WI38 (cell line): ENCODE results near the gene CATSPER3.

Experiments
- H3K4me3 ChIP-seq: 2 replicates; pipeline ENCODE4 v1.5.1; 2011; ENCODE audit warnings: low read depth, mild to moderate bottlenecking, control low read depth, low read length
- TF ChIP-seq, protein P1 (sequence below): IDR thresholded peaks from 2 replicates; pipeline ENCODE4 v1.5.1; 2012; ENCODE audit warnings: low read depth, mild to moderate bottlenecking, control low read depth, low read length

The CATSPER3 gene

DNA sequence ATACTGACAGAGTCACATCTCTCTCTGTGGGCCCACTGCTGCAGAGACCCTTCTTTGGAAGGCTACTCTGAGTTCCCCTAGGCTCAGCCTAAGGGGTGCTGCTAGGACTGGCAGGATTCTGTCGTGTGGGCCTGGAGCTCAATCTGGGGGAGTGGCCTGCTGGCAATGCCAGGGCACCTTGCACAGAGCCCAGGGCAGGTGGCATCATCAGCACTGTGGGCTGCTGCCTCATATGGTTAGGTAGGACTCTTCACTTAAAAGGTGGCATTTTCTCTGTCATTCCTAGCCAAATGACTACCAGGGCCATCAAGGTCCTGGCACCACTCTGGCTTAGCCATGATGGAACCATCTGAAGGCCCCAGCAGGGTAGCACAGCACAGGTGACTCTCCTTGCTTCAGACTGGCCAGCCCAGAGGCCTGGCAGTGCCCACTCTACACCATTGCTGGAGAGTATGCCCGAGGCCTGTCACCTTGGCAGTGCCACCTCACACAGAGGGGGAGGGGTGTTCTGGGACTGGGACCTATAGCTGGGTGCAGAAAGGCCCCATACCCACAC lies 44.4 kb downstream of the CATSPER3 start:
- H3K4me3 ChIP-seq, result no peak overlapping the region
- TF ChIP-seq, protein P1, sequence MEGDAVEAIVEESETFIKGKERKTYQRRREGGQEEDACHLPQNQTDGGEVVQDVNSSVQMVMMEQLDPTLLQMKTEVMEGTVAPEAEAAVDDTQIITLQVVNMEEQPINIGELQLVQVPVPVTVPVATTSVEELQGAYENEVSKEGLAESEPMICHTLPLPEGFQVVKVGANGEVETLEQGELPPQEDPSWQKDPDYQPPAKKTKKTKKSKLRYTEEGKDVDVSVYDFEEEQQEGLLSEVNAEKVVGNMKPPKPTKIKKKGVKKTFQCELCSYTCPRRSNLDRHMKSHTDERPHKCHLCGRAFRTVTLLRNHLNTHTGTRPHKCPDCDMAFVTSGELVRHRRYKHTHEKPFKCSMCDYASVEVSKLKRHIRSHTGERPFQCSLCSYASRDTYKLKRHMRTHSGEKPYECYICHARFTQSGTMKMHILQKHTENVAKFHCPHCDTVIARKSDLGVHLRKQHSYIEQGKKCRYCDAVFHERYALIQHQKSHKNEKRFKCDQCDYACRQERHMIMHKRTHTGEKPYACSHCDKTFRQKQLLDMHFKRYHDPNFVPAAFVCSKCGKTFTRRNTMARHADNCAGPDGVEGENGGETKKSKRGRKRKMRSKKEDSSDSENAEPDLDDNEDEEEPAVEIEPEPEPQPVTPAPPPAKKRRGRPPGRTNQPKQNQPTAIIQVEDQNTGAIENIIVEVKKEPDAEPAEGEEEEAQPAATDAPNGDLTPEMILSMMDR, result no peak

DNA sequence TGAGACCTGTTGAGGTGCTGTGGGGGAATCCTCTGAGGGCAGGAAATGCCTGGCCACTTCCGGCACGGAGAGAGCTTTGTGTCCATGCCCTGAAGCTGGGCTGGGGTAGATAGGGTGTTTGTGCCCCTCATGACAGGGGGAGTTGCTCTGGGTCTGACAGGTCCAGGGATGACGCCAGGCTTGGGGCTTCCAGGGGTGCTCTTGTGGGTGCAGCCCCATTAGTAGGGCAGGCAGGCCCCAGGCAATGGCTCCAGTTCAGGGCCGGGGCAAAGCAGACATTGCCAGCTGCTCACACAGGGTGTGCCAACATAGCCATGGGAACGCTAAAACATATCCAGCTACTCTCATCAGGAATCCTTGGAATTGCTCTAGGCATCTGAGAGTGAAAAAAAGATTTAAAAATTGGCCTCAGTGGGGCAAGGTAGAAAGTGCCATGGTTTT lies 45.3 kb downstream of the CATSPER3 start:
- TF ChIP-seq, protein P1, result no peak

DNA sequence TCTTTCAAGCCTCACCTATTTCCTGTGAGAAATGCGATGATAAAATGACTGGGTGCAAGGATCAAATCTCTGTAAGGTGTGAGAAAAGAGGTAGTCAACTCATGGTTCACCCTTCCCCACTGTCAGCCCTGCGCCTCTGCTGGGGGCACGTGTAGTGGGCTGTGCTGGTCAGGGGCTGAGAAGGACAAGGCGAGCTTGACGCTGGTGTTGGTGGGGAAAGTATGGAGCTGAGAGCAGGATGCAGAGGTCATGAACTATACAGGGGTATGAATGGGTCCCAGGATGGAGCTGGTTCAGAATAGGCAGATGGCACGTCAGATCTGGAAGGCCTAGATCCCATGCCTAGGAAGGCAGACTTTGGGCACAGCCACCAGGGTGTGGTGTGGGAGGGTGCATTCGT lies 45.7 kb downstream of the CATSPER3 start:
- TF ChIP-seq, protein P1, result no peak
- H3K4me3 ChIP-seq, result no peak overlapping the region

More for the DNA sequence above, 45.3 kb downstream of the CATSPER3 start:
- H3K4me3 ChIP-seq, result no peak overlapping the region

DNA sequence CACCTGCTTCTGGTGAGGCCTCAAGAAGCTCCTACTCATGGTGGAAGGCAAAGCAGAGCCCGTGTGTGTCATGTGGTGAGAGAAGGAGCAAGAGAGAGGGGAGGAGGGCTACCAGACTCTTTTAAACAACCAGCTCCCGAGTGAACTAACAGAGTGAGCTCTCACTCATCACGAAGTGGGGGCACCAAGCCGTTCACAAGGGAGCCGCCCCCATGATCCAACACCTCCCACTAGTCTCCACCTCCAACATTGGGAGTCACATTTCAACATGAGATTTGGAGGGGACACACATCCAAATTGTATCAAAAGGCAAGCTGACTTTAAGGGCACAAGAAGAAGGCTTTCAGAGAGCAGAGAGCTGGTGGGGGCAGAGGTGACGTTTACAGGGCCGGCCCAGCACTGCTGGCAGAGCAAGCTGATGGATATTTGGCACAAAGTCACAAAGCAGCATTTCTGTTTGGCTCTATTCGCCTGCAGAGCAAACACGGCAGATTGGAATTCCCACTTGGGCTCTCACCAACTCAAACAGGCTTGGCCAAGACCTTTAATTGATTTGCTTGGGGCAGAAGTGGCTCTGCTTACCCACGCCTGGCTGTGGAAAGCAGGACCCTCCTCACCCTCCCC lies 46.4 kb downstream of the CATSPER3 start:
- TF ChIP-seq, protein P1, result no peak
- H3K4me3 ChIP-seq, result no peak overlapping the region

DNA sequence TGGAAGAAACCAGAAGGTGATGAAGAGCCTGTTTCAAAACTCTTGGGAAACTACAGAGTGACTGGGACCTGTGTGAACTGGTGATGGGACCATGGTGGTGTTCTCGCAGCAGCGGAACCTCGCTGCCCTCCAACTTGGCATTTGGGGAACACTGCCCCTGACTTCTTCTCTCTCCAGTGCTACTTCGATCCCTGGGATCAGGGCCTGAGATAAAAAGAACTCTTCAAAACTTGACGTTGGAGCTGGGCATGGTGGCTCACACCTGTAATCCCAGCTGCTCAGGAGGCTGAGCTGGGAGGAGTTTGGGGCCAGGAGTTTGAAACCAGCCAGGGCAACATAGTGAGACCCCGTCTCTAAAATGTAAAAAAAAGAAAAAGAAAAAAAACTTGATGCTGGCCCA lies 48.2 kb downstream of the CATSPER3 start:
- TF ChIP-seq, protein P1, result no peak

DNA sequence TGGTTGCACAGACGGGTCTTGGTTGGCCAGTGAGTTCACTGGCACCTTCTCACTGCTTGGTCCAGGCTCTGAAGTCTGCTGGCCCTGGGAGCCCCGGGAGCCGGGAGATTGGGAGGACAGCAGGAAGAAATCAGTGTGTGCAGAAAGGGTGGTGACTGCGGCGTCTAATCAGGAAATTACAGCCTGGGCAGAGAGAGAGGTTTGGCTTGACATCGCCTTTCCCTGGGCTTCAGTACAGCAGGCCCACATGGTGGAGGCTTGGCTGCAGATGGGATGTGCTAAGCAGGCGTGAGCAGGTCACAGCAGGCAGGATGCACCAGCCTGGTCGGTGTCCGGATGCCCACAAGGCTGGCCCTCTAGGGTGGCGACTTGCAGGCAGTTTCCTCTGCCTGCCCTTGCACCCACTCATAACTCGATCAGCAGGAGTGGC lies 49.2 kb downstream of the CATSPER3 start:
- TF ChIP-seq, protein P1, result no peak
- no peak overlapping the region for H3K4me3 ChIP-seq

More for the DNA sequence above, 48.2 kb downstream of the CATSPER3 start:
- no peak overlapping the region for H3K4me3 ChIP-seq

DNA sequence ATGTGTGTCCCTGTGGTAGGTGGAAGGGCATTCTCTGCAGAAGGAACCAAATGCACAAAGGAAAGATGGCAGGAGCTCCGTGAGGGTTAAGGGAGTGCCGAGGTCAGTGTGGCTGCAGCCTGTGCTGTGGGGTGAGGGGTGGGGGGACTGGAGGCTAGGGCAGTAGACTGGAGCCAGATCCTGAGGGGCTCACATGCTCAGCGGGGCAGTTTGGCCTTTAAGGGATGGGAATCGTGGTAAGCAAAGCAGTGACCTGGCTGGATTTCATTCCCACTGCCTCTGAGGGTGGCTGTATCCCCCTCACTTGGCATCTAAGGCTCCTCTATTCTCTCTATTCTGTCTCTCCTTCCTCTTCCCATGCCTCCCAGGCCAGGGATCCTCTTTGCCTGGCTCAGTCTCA lies 50.8 kb downstream of the CATSPER3 start:
- TF ChIP-seq, protein P1, result no peak
- no peak overlapping the region for H3K4me3 ChIP-seq
